ENCODE data around the gene KRTAP5-6.

The KRTAP5-6 gene

DNA sequence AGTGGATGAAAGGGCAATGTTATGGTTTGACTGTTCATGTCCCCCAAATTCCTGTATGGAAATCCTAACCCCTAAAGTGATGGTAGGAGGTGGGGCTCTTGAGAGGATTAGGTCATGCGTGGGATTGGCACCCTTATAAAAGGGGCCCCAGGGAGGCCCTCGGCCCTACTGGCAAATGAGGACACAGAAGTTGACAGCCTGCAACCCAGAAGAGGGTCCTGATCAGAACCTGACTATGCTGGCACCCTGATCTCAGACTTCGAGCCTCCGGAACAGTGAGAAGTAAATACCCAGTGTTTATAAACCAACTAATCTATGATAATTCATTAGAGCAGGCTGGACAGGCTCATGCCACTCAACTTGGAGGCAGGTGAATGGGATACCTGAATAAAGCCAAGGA, 44.7 kb downstream of the KRTAP5-6 start:
- no peak overlapping the region for H3K27ac ChIP-seq
- no peak overlapping the region for H3K4me3 ChIP-seq
- DNase-seq (ENCODE audit: low spot score): no peak
- TF ChIP-seq, protein P1, sequence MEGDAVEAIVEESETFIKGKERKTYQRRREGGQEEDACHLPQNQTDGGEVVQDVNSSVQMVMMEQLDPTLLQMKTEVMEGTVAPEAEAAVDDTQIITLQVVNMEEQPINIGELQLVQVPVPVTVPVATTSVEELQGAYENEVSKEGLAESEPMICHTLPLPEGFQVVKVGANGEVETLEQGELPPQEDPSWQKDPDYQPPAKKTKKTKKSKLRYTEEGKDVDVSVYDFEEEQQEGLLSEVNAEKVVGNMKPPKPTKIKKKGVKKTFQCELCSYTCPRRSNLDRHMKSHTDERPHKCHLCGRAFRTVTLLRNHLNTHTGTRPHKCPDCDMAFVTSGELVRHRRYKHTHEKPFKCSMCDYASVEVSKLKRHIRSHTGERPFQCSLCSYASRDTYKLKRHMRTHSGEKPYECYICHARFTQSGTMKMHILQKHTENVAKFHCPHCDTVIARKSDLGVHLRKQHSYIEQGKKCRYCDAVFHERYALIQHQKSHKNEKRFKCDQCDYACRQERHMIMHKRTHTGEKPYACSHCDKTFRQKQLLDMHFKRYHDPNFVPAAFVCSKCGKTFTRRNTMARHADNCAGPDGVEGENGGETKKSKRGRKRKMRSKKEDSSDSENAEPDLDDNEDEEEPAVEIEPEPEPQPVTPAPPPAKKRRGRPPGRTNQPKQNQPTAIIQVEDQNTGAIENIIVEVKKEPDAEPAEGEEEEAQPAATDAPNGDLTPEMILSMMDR (IDR thresholded peaks at IDR 0.05): no peak

DNA sequence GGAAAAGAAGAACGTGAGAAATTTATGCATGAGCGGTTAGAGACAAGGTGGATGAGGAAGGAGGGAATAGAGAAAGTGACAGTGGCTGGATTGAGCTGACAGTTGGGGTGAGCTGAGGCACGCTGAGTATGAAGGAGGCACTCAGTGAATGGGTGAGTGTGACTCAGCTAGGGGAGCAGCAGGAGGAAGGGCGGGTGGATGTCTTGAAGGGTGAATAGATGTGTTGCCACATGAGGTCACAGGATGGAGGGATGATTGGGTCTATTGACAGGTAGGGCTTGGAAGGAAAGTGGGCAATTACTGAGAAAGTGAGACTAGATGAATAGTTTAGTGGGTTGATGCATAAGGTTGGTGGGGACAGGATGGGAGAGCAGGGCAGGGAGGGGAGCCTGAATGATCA, 45.4 kb downstream of the KRTAP5-6 start:
- Histone ChIP-seq H3K4me3 (no peak overlapping the region), H3K27ac (no peak overlapping the region)
- TF ChIP-seq, protein P1 (IDR thresholded peaks at IDR 0.05): no peak
- no peak for DNase-seq (ENCODE audit: low spot score)

DNA sequence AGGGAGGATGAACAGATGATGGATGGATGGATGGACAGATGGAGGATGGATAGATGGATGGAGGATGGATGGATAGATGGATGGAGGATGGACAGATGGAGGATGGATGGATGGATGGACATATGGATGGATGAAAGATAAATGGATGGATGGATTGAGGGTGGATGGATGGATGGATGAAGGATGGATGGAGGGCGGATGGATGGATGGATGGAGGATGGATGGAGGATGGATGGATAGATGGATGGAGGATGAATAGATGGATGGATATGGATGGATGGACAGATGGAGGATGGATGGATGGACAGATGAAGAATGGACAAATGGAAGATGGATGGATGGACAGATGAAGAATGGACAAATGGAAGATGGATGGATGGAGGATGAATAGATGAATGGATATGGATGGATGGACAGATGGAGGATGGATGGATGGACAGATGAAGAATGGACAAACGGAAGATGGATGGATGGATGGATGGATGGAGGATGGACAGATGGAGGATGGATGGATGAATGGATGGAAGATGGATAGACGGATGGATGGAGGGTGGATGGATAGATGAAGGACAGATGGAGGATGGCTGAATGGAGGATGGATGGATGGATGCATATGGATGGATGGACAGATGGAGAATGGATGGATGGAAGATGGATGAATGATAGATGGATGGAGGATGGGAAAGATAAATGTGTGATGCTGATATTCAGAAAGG, 46.0 kb downstream of the KRTAP5-6 start:
- no peak for DNase-seq (ENCODE audit: low spot score)
- Histone ChIP-seq H3K4me3 (no peak overlapping the region), H3K27ac (no peak overlapping the region)
- TF ChIP-seq, protein P1 (IDR thresholded peaks at IDR 0.05): no peak

GRCh38 chr11:1743585-1744136, 46.7 kb downstream of the KRTAP5-6 start:
- DNase-seq (ENCODE audit: low spot score): peak; percentile 68
- Histone ChIP-seq H3K27ac (no peak overlapping the region), H3K4me3 (no peak overlapping the region)
- TF ChIP-seq, protein P1 (IDR thresholded peaks at IDR 0.05): no peak

DNA sequence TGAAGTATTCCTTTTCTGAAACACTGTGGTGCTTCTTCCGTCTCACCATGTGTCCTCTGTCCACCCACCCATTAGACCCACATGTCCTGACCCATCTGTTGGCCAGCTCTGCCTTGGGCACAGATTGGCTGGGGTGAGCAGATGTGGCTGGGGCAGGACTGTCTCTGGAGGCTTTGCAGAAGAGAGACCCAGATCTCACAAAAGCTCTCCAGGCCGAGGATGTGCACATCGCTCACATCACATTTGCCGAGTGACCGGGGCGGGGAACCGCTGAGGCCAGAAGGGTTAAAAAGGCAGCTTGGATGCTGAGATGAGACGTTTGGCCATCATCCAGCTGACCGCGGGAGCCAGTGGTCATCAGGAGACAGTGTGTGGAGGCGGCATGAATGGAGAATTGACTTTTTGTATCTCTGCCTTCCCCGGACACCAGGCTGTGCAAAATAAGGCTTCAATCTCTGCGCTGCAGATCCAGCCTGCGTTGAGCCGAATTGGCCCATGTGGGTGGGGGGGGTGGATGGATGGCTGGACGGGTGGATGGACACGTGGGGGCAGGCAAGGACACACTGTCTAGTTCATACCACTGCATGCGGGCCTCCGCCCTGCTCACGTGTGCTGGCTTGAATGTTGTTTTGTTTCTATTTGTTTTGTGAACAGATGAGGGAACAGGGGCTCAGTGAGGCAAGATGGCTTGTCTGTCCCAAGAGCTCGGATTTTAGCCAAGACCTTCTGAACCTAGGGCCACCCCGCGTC, 47.3 kb downstream of the KRTAP5-6 start:
- H3K27ac ChIP-seq: peak overlapping the region in 1 of 2 donors; percentile 62
- peak; percentile 70 for DNase-seq (ENCODE audit: low spot score)
- H3K4me3 ChIP-seq: no peak overlapping the region
- TF ChIP-seq, protein P1 (IDR thresholded peaks at IDR 0.05): no peak

DNA sequence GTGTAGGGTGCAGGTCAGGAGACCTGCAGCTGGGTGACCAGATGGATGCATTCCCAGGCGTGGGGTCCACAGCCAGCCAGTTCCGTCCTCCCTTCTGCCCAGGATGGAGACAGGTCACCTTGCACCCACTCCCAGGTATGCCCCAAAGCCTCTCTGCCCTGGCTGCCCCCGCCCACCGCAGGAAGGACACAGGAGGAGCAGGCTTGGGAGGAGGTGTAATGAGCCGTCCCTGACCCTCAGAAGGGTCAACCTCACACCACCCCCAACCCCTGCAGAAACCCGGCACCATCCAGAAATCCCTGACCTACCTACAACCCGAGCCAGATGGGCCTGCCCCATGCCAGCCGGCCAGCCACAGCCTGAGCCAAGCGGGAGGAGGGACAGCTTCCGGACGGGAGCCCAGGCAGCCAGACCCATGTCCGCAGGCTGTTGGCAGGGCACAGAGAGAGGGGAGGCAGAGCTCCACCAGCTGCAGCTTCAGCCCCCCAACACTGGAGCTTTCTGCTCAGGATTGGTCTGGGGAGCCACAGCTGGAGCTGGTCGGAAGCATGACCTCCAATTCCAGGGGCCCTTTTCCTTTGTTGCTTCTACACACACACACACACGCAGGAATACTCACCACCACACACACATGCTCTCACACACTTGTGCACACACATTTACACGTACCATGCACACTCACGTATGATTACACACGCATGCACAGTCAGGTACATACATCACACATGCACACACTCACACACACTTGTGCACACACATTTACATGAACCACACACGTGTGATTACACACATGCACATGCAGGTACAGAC, 48.1 kb downstream of the KRTAP5-6 start:
- TF ChIP-seq, protein P1 (IDR thresholded peaks at IDR 0.05): no peak
- Histone ChIP-seq H3K27ac (peak overlapping the region in 1 of 2 donors; percentile 62), H3K4me3 (peak overlapping the region; percentile 72)
- DNase-seq (ENCODE audit: low spot score): peak; percentile 77
